Inferior parietal cortex (tissue), 1 donor: ENCODE results near the gene INAFM2.

ENCODE experiments used
- DNase-seq: peaks from one replicate; pipeline ENCODE4 v3.0.0-alpha.2; 2016; ENCODE audit errors: extremely low spot score

The INAFM2 gene

DNA sequence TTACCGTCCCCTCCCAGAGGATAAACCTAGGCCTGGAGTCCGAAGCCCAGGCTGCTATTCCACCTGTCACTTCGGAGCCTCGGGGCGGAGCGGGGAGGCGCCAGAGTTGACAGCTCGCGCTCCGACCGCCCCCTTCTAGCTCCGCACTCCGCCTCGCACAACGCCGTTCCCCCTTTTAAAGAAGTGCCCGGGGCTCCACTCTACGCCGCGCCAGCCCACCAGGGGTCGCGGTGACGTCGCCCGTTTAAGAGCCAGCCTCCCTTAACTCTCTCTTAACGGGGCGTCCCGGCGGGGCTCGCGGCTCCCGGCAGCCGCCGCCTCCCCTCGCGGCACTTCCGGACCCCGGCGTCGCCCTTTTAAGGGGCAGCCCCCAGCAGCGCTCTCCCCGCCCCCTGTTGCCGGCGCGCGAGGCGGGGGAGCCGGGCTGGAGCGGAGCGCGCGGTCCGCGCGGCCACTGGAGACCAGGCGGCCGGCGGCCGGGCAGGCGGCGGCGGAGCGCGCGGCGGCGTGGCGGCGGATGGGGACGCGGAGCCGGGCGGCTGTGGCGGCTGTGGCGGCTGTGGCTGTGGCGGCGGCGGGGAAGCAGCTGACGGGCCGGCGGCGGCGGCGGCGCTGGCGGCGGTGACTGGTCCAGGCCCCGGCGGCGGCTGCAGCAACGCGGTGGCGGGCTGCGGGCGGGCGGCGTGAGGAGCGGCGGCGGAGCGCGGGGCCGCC is at the start of gene INAFM2:
Gene INAFM2 (plus strand): TSS at position 454 of the 714 bp plus-strand sequence. CDS start 364 bp downstream, outside the sequence.
- peak; percentile 82 for DNase-seq

DNA sequence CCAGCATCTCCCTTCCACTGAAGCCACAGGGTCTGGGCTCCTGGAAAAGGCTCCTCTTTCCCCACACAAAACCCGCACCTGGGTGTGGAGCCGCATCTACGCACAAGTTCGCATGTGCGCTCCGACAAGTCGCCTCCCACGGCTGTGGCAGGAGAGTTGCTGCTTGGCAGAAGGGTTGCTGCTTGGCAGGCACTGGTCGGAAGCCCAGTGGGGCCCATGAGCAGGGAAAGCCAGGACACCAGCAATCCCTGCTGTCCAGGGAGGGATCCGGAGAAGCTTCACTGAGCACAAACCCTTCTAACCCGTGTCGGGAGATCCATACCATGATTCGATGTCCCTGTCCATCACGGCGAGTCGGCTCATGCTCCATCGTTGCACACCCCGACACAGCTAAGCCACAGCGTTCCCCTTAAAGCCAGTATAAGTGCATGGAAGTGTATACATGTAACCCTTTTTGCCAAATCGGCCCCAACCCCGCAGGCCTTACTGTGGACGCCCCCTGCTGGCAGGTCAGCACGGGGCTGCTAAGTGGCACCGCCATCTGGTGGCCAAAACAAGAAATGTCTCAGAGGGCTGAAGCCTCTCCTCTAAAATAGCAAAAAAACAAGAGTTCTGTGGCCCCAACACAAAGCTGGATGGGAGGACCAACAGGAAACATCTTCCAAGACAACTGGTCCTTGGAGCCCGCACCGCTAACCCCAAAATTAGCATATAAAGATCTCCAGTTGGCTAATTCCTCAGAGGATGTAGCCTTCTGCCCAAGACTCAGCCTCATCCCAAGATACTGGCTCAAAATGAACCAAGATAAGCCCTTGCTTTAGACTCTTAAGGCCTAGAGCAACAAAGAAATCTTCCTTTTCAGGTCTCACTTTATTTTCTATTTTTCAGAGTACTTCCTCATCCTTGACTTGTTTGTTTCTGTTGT is 48.9 kb upstream of the INAFM2 start:
- peak; percentile 84 for DNase-seq

DNA sequence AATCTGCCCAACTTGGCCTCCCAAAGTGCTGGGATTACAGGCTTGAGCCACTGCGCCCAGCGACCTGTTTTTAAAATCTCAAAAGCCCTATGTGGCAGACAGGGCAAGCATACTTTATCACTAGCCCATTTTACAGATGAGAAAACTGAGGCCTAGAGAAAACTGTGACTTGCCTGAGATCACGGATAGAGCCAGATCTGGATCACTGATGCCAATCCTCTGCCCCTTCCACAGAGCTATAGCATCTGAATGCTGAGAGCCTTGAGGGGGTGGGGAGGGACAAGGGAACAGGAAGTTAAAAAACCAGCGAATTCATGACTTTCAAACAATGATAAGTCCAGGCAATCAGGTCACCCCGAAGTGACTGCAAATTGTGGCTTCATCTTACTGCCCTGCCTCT is 48.0 kb upstream of the INAFM2 start:
- DNase-seq = no peak

DNA sequence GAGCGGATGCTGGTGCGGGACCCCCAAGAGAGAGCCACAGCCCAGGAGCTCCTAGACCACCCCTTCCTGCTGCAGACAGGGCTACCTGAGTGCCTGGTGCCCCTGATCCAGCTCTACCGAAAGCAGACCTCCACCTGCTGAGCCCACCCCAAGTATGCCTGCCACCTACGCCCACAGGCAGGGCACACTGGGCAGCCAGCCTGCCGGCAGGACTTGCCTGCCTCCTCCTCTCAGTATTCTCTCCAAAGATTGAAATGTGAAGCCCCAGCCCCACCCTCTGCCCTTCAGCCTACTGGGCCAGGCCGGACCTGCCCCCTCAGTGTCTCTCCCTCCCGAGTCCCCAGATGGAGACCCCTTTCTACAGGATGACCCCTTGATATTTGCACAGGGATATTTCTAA is 47.5 kb upstream of the INAFM2 start:
- DNase-seq = no peak

DNA sequence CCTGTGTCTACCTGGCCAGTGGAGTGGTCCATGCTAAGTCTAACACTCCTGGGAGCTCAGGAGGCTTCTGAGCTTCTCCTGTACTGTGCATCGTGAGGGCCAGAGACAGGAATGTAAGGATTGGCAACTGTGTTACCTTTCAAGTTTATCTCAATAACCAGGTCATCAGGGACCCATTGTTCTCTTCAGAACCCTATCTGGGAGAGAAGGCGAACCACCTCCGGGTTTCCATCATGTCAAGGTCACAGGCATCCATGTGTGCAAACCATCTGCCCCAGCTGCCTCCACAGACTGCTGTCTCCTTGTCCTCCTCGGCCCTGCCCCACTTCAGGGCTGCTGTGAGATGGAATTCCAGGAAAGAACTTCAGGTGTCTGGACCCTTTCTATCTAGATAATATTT is 46.6 kb upstream of the INAFM2 start:
- DNase-seq = no peak

DNA sequence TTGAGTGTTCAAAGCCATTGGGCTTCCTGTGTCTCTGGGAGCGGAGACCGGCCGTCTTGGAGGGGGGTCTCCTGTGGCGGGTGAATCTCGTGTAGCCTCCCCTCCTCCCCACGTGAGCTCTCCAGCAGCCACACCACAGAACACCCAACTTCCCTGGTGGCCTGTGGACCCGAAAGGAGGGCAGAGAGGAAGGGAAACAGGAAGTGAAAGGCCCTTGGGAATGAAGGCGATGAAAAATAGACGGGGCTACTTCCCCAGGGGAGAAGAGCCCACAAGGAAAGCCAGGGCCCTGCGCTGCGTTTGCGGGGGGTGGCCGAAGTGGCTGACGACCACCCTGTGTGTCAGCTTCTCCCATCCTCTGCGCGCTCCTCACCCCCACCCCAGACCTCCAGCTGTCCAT is 46.0 kb upstream of the INAFM2 start:
- DNase-seq = no peak

DNA sequence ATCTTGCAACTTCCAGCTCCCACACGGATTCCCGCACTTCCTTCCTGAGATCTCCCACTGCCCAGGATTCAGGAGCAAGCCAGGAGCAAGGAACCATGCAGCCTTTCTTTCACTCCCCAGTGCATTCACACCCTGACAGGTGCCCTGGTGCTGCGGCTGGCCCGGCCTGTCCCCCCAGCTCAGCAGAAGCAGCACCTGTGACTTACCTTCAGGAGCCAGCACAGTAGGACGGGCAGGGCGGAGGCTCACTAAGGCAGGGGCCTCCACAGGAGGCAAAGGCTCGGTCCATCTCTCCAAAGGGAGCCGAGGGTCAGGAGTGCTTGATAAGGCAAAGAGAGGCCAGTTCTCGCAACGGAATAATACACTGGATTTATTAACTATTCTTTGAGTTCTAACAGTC is 45.5 kb upstream of the INAFM2 start:
- DNase-seq = no peak

DNA sequence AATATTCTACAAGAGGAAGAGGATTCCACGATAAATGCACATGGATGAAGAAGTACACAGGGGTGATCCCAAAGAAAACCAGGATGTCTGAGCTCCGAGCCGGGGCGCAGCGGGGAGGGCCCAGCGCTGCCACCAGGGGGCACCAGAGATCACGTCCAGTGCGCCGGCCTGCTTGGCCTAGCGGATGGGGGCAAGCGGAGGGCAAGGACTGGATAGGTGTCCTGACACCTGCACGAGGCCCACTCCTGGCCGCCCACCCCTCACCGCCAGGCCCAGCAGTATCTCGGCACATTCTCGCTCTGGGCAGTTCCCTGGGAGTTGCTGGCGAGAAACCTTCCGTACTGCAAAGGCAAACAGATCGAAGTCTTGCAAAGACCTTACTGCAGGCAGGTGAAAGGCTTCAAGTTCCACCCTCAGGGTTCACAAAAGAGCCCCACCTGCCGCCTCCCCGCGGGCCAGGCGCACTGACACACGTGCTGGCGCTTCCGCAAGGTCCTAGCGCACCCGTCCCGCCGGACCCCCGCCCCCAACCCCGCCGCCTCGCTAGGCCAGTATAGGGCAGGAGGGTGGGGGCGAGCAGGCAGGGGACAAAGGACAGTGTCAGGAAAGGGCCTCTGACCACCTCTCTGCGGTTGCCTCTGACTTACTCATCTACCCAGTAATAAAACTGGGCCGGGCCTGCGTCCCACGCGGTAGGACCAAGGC is 43.9 kb upstream of the INAFM2 start:
- peak; percentile 75 for DNase-seq

DNA sequence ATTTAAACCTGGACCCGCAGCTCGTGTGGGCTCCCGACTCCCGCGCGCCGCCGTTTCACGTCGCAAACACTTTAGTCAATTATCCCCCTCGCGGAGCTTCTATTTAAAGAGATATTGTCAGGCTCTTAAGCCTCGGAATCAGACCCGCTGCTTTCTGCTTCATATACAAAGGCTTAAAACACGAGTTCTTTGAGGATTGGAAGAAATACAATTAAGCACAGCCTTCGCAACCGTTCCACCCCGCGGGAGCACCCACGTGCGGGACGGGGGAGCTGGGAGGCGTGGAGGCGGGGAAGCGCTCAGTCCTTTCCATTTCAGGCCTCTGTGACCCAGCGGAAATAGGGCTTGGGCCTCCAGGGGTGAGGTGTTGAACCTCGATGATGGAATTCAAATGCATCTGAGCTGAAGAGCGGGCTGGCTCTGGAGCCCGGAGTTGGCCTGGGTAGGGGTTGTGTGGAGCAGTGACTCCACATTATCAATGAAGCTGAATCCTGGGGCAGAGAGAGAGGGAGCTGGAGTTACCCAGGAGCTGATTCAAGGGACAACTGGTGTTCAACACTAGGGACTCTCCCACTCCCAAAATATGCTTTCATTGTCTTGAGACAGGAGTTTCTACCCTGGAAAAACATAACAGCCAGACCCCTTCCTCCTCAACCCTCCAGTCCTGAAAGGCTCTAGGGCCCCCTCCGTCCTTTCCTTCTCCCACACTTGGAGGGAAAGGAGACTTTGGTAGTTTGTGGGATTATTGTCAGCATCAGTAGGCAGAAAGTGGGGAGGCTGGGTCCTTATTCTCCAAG is 43.0 kb upstream of the INAFM2 start:
- no peak for DNase-seq

DNA sequence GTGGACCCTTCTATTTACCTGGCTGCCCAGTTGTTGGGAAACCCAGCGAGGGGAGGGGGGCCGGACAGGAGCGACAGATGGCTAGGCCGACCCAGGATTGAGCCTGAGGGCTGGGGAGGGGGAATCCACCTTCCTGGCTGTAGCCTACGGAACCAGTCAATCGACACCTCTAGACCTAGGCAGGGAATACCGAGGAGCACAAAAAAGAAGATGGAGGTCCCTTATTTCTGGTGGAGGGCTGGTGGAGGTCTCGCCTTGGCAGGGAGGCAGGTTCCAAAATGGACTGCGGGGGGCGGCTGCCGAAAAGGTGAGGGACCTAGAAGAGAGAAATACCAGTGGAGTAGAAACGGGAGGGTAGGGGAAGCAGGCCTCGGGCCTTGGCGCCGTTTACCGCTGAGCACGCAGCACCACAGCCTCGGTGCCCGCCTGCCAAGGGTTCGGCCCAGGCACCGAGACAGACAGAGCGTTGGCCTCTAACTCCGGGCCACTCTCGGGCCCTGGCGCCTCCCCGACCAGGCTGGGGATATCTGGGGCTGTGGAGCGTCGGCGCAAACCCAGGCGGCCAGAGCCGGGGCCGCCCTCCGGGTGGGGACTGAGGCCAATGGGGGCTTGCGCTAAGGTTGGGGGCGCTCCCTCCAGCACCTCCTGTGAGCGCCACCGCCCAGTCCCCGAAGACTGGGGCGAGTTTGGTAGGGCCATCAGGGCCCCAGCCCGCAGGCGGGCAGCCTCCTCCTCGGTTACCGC is 42.3 kb upstream of the INAFM2 start:
- no peak for DNase-seq

DNA sequence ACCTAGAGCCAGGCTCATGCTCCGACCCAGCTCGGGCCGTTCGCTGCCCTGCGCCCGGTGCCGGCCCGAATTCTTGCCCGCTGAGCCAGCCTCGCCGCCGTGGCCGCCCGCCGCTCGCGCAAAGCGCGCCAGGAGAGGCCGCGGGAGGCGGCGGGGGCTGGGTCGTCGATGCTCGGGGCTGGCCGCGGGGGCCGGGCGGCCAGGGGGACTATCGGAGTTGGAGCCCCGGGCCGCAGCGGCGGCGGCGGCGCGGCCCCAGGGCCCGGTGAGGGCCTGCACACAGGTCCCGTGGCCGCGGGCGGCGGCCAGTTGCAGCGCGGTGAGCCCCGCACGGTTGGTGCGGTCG is 41.7 kb upstream of the INAFM2 start:
- DNase-seq = no peak

DNA sequence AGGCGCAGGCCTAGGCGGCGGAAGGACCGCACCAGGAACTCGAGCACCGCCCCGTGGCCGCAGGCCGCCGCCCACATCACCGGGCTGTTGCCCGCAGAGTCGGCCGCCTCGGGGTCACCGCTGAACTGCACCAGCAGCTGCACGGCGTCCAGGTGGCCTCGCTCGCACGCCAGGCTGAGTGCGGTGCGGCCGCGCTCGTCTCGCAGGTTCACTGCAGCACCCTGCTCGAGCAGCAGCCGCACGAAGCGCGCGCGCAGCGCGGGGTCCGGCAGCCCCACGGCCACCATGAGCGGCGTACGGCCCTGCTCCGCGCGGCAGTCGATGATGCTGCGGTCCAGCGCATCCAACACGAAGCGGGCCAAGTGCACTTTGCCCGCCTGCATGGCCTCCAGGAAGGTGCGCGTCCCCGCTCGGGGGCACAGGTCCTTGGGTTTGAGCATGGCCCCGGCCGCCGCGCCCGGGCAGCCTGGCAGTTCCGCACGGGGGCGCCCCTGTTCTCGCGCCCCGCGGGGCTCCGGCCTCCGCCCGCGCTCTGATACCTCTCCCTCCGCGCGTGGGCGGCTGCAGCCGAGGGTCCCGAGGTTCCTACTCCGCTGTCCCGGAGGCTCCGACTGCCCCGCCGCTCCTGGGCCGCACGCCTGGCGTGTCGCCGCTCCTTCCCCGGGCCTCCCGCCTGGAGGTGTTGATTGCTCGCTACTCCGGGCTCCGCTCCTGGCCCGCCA is 41.2 kb upstream of the INAFM2 start:
- DNase-seq = no peak

DNA sequence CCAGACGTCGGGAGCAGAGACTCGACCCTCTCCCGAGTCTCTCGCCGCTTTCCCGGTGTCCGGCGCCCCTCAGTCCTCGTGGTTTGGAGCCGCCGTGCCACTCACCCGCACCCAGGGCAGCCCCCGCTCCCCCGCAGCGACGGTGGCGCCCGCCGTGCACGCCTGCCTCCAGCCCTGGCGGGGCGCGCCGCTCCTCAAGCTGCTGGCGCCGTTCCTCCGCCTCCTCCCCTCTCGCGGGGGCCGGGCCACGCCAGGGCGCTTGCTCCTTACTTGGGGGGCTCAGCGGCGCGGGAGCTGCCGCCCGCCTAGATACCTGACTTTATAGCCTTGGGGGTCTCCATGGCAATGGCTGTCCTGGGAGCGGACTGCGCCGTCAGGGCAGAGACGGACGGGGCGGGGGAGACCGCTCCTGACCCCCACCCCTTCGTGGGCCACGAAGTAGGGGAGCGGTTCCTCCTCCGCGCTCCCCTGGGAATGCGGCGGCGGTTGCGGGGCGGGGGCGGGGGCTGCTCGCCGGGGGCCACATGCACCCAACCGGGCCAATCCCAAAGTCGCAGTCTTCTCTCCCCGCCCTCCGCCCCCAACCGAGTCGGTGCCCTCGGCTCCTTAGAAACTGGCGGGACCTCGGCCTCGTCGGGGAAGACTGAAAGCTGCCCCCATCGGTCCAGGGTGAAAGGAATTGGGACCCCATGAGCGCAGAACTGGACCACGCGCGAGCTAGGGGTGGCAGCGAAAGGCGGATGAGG is 40.5 kb upstream of the INAFM2 start, which contains the start of gene ANKRD63:
Gene ANKRD63 (minus strand): TSS at position 196 of the 746 bp plus-strand sequence. CDS start 478 bp downstream, outside the sequence.
- no peak for DNase-seq

DNA sequence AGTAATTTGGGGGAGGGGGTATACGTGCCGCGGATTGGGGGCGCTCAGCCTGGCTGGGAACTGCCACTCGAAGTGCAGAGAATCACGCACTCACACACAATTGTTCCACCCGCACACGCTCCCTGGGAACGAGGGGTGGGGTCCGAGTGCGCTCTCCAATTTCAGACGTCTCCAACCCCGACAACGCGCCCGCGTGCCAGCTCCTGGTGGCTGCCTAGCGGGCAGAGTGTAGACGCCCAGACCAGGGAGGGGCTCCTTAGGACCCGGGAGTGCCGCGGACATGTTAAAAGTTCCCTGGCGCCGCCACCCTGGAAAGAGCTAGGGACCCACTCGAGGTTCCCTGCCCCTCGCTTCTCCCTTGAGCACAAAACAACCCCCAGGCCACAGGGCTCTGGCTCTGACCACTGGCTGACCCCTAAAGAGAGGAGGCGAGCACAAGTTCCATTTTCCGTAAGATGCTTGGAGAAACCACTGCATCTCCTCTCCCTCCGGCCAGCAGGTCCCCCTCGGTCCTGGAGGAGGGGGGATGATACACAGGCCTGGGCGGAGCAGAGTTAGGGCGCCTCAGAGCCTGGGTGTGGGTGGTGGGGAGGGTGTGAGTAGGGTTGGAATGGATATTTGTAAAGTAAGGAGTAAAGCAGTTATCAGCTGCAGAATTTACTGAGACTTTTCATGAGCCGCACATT is 39.7 kb upstream of the INAFM2 start:
- DNase-seq = no peak

DNA sequence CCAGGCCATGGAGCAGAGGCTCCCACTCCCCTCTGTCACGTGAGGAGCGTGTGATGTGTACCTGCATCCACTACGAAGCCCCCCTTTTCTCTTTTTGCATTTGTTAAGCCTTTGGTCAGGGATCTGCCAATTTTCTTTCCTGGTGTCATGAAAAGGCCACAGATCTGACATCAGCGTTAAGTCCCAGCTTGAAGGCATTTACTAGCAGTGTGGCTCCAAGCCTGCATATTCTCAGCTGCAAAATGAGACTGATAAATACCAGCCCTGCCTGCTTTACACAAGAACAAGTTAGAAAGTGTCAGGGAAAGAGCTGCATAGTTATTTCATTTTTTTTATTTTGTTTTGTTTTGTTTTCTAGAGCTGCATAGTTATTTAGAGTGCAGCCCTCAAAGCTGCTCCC is 38.3 kb upstream of the INAFM2 start:
- no peak for DNase-seq

DNA sequence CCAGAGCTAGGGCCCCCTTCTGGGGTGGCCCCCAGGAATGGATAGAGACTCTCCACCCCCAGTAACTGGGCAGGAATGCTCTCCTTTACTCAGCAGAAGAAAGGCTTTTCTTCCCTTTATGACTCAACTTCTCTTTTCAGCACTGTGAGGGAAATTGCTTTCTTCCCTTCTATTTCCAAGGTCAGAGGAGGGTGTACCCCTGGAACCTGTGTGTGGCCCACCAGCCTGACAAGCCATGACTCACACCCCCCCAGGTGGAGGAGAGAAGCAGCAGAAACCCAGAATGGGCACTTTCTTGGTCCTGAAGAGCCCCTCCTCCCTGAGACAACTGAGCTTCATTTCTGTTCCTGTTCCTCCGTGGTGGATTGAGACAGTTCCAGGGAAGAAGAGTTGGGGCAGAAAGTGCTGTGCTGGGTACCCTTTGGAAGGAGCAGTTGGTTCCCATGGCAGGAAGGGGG is 37.9 kb upstream of the INAFM2 start:
- no peak for DNase-seq

DNA sequence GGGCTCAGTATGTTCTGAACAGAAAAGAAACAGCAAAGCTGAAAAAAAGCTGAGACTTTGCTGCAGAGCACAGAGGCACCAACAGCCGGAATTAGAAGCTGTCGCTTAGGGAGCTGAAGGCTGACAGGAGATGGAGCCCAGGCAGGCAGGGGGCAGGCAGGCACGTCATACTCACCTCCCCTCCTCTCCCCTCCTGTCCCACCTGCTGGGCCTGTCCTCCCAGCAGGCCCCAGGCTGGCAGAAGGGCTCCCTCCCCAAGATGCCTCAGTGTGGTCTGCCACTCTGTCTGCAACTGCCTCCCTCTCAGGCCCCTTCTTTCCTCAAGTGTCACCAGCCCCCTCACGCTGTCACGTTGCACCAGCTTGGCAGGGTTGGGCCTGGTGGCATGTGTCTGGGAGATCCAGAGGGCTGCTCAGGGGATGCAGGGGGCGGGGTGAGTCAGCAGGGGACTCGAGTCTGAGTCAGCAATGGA is 37.4 kb upstream of the INAFM2 start:
- no peak for DNase-seq

DNA sequence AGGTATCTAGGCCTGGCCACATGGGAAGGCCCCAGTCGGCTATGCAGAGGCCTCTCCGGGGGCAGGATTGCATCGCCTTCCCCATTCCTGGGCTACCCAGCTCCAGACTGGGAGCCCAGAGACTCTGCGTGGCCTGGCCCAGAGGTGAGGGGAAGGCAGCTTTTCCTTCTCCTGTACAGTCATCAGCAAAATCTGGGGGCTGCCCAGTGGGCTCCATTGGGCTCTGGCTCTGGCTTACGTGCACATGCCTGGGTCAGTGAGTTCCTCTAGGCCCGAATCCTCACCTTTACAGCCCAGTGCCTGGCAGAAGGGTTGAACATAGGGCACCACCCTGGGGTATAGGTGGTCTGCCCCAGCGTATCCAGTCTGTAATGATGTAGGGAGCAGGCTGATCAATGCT is 36.7 kb upstream of the INAFM2 start:
- DNase-seq = no peak

DNA sequence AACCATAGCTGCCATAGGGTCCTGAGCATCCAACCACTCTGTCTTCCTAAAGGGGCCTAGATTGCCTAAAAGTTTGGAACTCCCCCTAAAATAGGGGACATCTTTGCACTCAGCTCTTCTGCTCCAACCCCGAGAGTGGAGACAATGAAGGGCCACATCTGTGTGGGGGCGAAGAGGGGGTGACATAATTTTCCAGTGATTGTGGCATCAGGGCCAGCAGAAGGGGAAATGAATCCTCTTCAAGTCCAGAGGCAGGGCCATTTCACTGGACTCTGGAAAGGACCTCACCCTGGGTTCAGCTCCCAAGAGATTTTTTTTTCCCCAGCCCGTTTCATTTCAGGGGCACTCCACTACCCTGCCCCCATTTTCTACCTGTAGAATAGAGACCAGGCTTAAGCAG is 36.0 kb upstream of the INAFM2 start:
- no peak for DNase-seq
